ENCODE results near the gene COX6B2.

Gene COX6B2

GRCh38 chr19:55311797-55312196, 42.7 kb downstream of the COX6B2 start:
- no peak for DNase-seq

GRCh38 chr19:55311397-55311796, 43.1 kb downstream of the COX6B2 start:
- DNase-seq: no peak

GRCh38 chr19:55310498-55310897, 44.0 kb downstream of the COX6B2 start:
- no peak for DNase-seq

- DNase-seq: no peak
Measured at GRCh38 chr19:55309448-55309847, 45.1 kb downstream of the COX6B2 start.

- no peak for DNase-seq
Measured at GRCh38 chr19:55308281-55308680, 46.2 kb downstream of the COX6B2 start.

GRCh38 chr19:55306712-55307111, 47.8 kb downstream of the COX6B2 start:
- DNase-seq: no peak

GRCh38 chr19:55305983-55306562, 48.4 kb downstream of the COX6B2 start:
- DNase-seq: no peak

- peak in 1 of 2 experiments; percentile 38 for DNase-seq
Measured at GRCh38 chr19:55305491-55305890, 49.0 kb downstream of the COX6B2 start.

- DNase-seq: no peak
Measured at GRCh38 chr19:55304980-55305379, 49.5 kb downstream of the COX6B2 start.

- peak; percentile 14 to 29 for DNase-seq
Measured at GRCh38 chr19:55304279-55304978, 50.1 kb downstream of the COX6B2 start.

GRCh38 chr19:55303477-55303876, 51.0 kb downstream of the COX6B2 start:
- no peak for DNase-seq

- no peak for DNase-seq
Measured at GRCh38 chr19:55302318-55302703, 52.2 kb downstream of the COX6B2 start.

- peak; percentile 66 to 70 for DNase-seq
Measured at GRCh38 chr19:55301459-55302317, 52.8 kb downstream of the COX6B2 start.

GRCh38 chr19:55300886-55301458, 53.5 kb downstream of the COX6B2 start:
- no peak for DNase-seq

GRCh38 chr19:55299991-55300390, 54.5 kb downstream of the COX6B2 start:
- DNase-seq: no peak
